Rectal smooth muscle tissue (tissue), 1 donor: ENCODE measurements around the gene PLXNA4.

Experiments used
- H3K27ac ChIP-seq: one replicate; pipeline ENCODE4 v1.7.0; 2013; ENCODE audit warnings: low read depth, low read length, inconsistent platforms
- H3K27me3 ChIP-seq: one replicate; pipeline ENCODE4 v1.7.0; 2013; ENCODE audit warnings: low read length; ENCODE audit not compliant: control insufficient read depth, insufficient read depth
- H3K36me3 ChIP-seq: one replicate; pipeline ENCODE4 v1.7.0; 2013; ENCODE audit warnings: low read length; ENCODE audit not compliant: control insufficient read depth, insufficient read depth
- H3K4me1 ChIP-seq: one replicate; pipeline ENCODE4 v1.7.0; 2013; ENCODE audit warnings: low read length; ENCODE audit not compliant: control insufficient read depth, insufficient read depth
- H3K4me3 ChIP-seq: one replicate; pipeline ENCODE4 v1.7.0; 2013; ENCODE audit warnings: low read length
- H3K9ac ChIP-seq: one replicate; pipeline ENCODE4 v1.7.0; 2013; ENCODE audit warnings: low read length

PLXNA4 gene

DNA sequence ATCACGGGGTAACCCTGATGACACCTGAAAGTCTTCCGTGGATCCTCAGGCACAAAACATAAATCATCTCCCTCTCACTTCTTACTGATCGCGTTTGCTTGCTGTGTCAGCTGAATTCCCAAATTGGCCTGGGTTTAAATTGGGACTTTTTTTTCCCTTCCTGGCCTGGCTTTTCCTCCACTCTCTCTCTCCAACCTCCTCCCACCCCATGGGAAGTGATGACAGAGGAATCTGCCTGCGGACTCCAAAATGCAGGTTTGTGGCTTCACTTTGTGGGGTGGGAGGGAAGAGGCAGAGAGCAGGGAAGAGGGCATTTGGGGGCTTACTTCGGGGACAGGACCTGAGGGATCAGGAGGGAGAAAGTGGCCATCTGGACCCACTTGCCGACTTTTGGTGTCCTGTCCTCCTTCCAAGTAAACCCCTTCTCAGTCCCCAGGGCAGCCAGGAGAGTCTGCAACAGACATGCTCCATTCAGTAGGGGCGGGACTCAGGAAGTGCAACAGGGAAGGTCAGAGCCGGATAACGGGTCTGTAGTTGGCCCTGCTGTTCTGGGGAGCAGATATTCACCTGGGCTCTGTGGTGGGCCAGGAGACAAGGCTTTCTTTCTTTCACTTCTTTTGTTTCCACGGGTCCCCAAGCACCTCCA lies 172.7 kb downstream of the PLXNA4 start:
- H3K27ac ChIP-seq, result no peak overlapping the region
- H3K27me3 ChIP-seq, result no peaks in the 10 kb centered on the region
- H3K4me3 ChIP-seq, result no peak overlapping the region
- H3K36me3 ChIP-seq, result no peaks in the 10 kb centered on the region
- H3K4me1 ChIP-seq, result no peaks in the 10 kb centered on the region
- H3K9ac ChIP-seq, result no peak overlapping the region

- no peak overlapping the region for H3K4me3 ChIP-seq
- H3K9ac ChIP-seq, result no peak overlapping the region
- no peaks in the 10 kb centered on the region for H3K4me1 ChIP-seq
- no peaks in the 10 kb centered on the region for H3K36me3 ChIP-seq
- H3K27me3 ChIP-seq, result no peaks in the 10 kb centered on the region
- H3K27ac ChIP-seq, result no peak overlapping the region
These were observed 173.5 kb downstream of the PLXNA4 start for GRCh38 chr7:132402751-132403245.

DNA sequence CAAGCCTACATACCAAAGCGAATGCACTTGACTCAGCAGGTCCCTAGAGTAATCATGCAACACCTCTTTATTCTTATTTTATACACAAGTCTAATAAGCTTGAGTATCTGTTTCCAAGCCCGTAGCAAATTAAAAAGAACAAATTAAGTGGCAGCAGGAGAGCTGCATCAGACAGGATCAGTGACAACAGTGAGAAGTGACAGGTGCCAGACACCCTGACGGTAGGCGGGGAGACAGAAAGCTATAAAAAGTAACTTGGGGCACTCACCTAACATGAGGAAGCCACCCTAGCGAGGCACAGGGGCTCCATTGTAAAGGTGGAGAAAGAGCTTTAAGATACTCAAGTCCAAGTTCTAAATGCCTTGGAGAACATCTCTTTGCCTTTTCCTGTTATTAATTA lies 174.2 kb downstream of the PLXNA4 start:
- H3K4me3 ChIP-seq, result no peak overlapping the region
- no peaks in the 10 kb centered on the region for H3K4me1 ChIP-seq

GRCh38 chr7:132400561-132401142 lies 175.6 kb downstream of the PLXNA4 start:
- Histone ChIP-seq H3K27ac (no peak overlapping the region), H3K27me3 (no peaks in the 10 kb centered on the region), H3K36me3 (no peaks in the 10 kb centered on the region), H3K4me3 (no peak overlapping the region), H3K9ac (no peak overlapping the region), H3K4me1 (no peaks in the 10 kb centered on the region)

More for the DNA sequence above, 174.2 kb downstream of the PLXNA4 start:
- H3K36me3 ChIP-seq, result no peaks in the 10 kb centered on the region
- no peak overlapping the region for H3K27ac ChIP-seq
- H3K27me3 ChIP-seq, result no peaks in the 10 kb centered on the region
- no peak overlapping the region for H3K9ac ChIP-seq

- H3K9ac ChIP-seq, result no peak overlapping the region
- no peaks in the 10 kb centered on the region for H3K27me3 ChIP-seq
- H3K4me3 ChIP-seq, result no peak overlapping the region
- no peak overlapping the region for H3K27ac ChIP-seq
- H3K36me3 ChIP-seq, result no peaks in the 10 kb centered on the region
- H3K4me1 ChIP-seq, result no peaks in the 10 kb centered on the region
These were observed 176.9 kb downstream of the PLXNA4 start for GRCh38 chr7:132399367-132399766.

- Histone ChIP-seq H3K9ac (no peak overlapping the region), H3K36me3 (no peaks in the 10 kb centered on the region), H3K27me3 (no peaks in the 10 kb centered on the region), H3K27ac (no peak overlapping the region), H3K4me3 (no peak overlapping the region), H3K4me1 (no peaks in the 10 kb centered on the region)
These were observed 177.9 kb downstream of the PLXNA4 start for GRCh38 chr7:132398253-132398925.

GRCh38 chr7:132397070-132397469 lies 179.2 kb downstream of the PLXNA4 start:
- Histone ChIP-seq H3K27ac (no peak overlapping the region), H3K36me3 (no peaks in the 10 kb centered on the region), H3K4me1 (no peaks in the 10 kb centered on the region), H3K27me3 (peaks cover 2% of the 10 kb centered on the region), H3K9ac (no peak overlapping the region), H3K4me3 (no peak overlapping the region)

- H3K9ac ChIP-seq, result no peak overlapping the region
- H3K4me1 ChIP-seq, result no peaks in the 10 kb centered on the region
- no peak overlapping the region for H3K4me3 ChIP-seq
- H3K27me3 ChIP-seq, result peaks cover 2% of the 10 kb centered on the region
- H3K36me3 ChIP-seq, result no peaks in the 10 kb centered on the region
- no peak overlapping the region for H3K27ac ChIP-seq
These were observed 180.9 kb downstream of the PLXNA4 start for GRCh38 chr7:132395361-132395760.

DNA sequence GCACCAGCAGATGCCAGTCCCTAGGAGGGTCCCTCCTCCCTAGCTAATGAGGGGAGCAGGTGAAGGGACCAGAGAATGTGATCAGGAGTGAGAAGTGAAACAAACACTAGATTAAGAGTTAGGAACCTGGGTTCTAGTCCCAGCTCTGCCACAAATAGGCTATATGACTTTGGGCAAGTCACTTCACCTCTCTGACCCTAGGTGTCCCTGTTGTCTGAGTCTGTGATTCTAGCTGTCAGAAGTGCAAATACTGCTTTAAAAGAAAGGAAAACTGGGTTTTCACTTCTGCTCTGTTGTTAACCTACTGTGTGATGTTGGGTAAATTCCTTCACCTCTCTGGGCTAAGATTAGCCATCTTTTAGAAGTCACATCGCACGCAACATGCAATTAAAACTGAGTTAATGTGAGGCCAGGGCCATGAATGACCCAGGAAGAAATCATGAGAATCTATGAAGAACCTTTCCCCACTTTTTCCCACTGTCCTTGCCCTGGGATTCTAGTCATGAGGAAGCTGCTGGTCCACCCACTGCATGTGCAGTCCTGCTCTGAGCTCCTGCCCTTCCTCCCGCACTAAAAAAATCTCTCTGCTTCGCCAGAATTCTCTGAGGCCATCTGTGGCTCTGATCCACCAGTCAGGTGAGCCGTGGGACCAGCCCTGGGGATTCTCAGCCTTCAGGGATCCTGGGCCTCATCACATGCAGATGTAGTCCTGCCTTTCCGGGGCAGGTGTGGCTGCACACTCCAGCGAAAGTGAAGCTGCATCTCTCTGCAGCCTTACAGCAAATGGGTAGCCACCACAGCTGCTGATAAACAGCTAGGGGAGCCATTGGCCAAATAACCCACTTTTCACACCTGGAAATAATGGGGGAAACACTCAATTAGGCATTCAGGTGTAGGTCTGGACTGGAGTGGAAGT lies 181.7 kb downstream of the PLXNA4 start:
- Histone ChIP-seq H3K36me3 (no peaks in the 10 kb centered on the region), H3K27ac (no peak overlapping the region), H3K27me3 (peaks cover 2% of the 10 kb centered on the region), H3K4me1 (no peaks in the 10 kb centered on the region), H3K4me3 (no peak overlapping the region), H3K9ac (no peak overlapping the region)

DNA sequence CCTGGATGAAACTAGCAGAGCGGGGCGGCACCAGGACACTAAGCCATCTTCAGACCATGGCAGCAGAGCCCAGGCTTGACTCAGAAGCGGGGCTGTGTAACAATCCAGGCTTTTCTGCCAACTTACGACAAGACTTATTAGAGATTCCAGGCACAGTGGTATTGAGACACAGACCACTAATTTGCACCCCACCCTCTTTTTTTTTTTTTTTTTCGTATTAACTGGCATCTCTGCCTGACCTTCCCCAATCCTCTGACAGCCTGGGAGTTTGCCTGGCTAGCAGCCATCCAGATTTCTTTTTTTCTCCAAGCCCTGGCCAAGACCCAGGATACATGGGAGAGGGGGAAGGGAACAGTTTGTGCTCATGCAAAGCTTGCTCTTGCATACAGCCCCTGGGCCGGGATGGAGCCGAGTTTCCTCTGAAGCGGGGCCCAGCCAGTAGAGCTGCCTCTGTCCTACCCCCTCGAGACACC lies 182.4 kb downstream of the PLXNA4 start:
- H3K4me3 ChIP-seq, result no peak overlapping the region
- H3K36me3 ChIP-seq, result no peaks in the 10 kb centered on the region
- H3K27me3 ChIP-seq, result peaks cover 2% of the 10 kb centered on the region
- H3K4me1 ChIP-seq, result no peaks in the 10 kb centered on the region
- H3K9ac ChIP-seq, result no peak overlapping the region
- no peak overlapping the region for H3K27ac ChIP-seq

GRCh38 chr7:132392713-132393112 lies 183.6 kb downstream of the PLXNA4 start:
- H3K27ac ChIP-seq, result no peak overlapping the region
- H3K4me1 ChIP-seq, result no peaks in the 10 kb centered on the region
- no peaks in the 10 kb centered on the region for H3K36me3 ChIP-seq
- H3K4me3 ChIP-seq, result no peak overlapping the region
- no peak overlapping the region for H3K9ac ChIP-seq
- H3K27me3 ChIP-seq, result peaks cover 2% of the 10 kb centered on the region

DNA sequence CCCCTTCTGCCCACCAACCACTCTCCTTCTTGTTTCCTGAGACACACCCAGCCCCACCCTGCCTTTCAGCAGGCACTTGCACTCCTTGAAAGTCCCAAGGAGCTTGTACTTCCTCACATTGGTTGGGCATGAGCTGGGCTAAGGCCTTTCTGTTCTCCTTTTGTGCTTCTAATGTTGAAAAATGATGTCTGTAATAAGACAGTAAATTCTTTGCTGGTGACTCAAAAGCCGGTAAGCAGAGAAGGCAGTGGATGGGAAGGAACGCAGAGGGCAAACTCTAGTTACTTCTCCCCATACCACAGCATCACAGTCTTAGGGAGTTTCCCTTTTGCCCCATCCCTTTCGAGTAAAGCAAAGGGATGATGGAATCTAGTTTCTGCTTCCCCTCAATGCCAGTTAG lies 185.6 kb downstream of the PLXNA4 start:
- Histone ChIP-seq H3K4me3 (no peak overlapping the region), H3K4me1 (no peaks in the 10 kb centered on the region), H3K27me3 (peaks cover 2% of the 10 kb centered on the region), H3K36me3 (no peaks in the 10 kb centered on the region), H3K27ac (no peak overlapping the region), H3K9ac (no peak overlapping the region)
